ENCODE results near the gene PPP2R2C.

The PPP2R2C gene

GRCh38 chr4:6292376-6293096 is 179.9 kb downstream of the PPP2R2C start:
- no peak for TF ChIP-seq CTCF (conservative IDR thresholded peaks at IDR 0.05; ENCODE audit: low read depth, low read length)
- DNase-seq (ENCODE audit: low read depth) = no peak
- H3K4me3 ChIP-seq (ENCODE audit: low read depth, low read length) = no peak overlapping the region

- no peak for DNase-seq (ENCODE audit: low read depth)
- TF ChIP-seq CTCF (conservative IDR thresholded peaks at IDR 0.05; ENCODE audit: low read depth, low read length) = no peak
- H3K4me3 ChIP-seq (ENCODE audit: low read depth, low read length) = no peak overlapping the region
Measured at GRCh38 chr4:6291784-6292297, 180.6 kb downstream of the PPP2R2C start.

- no peak for DNase-seq (ENCODE audit: low read depth)
Measured at GRCh38 chr4:6290769-6291547, 181.5 kb downstream of the PPP2R2C start.

GRCh38 chr4:6290256-6290655 is 182.2 kb downstream of the PPP2R2C start:
- no peak for TF ChIP-seq CTCF (conservative IDR thresholded peaks at IDR 0.05; ENCODE audit: low read depth, low read length)
- no peak for DNase-seq (ENCODE audit: low read depth)
- H3K4me3 ChIP-seq (ENCODE audit: low read depth, low read length) = no peak overlapping the region

More at GRCh38 chr4:6290769-6291547, 181.5 kb downstream of the PPP2R2C start:
- H3K4me3 ChIP-seq (ENCODE audit: low read depth, low read length) = no peak overlapping the region
- TF ChIP-seq CTCF (conservative IDR thresholded peaks at IDR 0.05; ENCODE audit: low read depth, low read length) = no peak

- no peak for TF ChIP-seq CTCF (conservative IDR thresholded peaks at IDR 0.05; ENCODE audit: low read depth, low read length)
- no peak overlapping the region for H3K4me3 ChIP-seq (ENCODE audit: low read depth, low read length)
- DNase-seq (ENCODE audit: low read depth) = no peak
Measured at GRCh38 chr4:6288871-6289270, 183.5 kb downstream of the PPP2R2C start.

- TF ChIP-seq CTCF (conservative IDR thresholded peaks at IDR 0.05; ENCODE audit: low read depth, low read length) = no peak
- DNase-seq (ENCODE audit: low read depth) = no peak
- no peak overlapping the region for H3K4me3 ChIP-seq (ENCODE audit: low read depth, low read length)
Measured at GRCh38 chr4:6288342-6288741, 184.1 kb downstream of the PPP2R2C start.
